ENCODE data around the gene C4orf50.

GRCh38 chr4:6022607-6023288 lies 4.5 kb upstream of the C4orf50 start:
- TF ChIP-seq CTCF (IDR thresholded peaks at IDR 0.05) (no peak), POLR2A (IDR thresholded peaks at IDR 0.05) (no peak)

Measured in heart left ventricle (tissue), 13 donors.